WTC11 (cell line): ENCODE data around the gene LAT. TPM values are rescaled to one million over a fixed set of nuclear protein-coding genes. Genes with fewer than 3 reads are reported as not detected.

Experiments
- ATAC-seq: fragments of 200-7000 bp; cut with Tn5 transposase; 2 replicates; pipeline ENCODE4 v1.10.0; 2021; ENCODE audit warnings: mild to moderate bottlenecking, moderate library complexity
- CTCF ChIA-PET: fragments of 300-600 bp; sonication (Branson Sonifier 250); formaldehyde crosslinking; loops from one replicate; lab custom pipeline; 2021; ENCODE audit warnings: antibody characterized with exemption; lab: Charles Lee
- POLR2A ChIA-PET: fragments of 350-600 bp; sonication (Branson Sonifier 250); formaldehyde crosslinking; loops from one replicate; lab custom pipeline; 2021; ENCODE audit warnings: antibody characterized with exemption; lab: Charles Lee
- DNase-seq: peaks from one replicate; pipeline ENCODE4 v3.0.0; 2021; ENCODE audit warnings: low spot score
- H3K27ac Mint-ChIP-seq: 2 replicates; pipeline ENCODE4 v1.8.0; 2021; ENCODE audit warnings: mixed read lengths
- H3K27me3 Mint-ChIP-seq: 2 replicates; pipeline ENCODE4 v1.8.0; 2021; ENCODE audit warnings: low read depth, mild to moderate bottlenecking, moderate library complexity, mixed read lengths
- H3K36me3 Mint-ChIP-seq: 2 replicates; pipeline ENCODE4 v1.8.0; 2021; ENCODE audit warnings: mixed read lengths
- H3K4me1 Mint-ChIP-seq: 2 replicates; pipeline ENCODE4 v1.8.0; 2022; ENCODE audit warnings: mixed read lengths
- H3K4me3 Mint-ChIP-seq: 2 replicates; pipeline ENCODE4 v1.8.0; 2021; ENCODE audit warnings: mild to moderate bottlenecking, moderate library complexity, mixed read lengths
- H3K9me3 Mint-ChIP-seq: 2 replicates; pipeline ENCODE4 v1.8.0; 2021; ENCODE audit warnings: mixed read lengths
- GTF2I ChIP-seq: fragments of 250-450 bp; sonication (Bioruptor Pico); conservative IDR thresholded peaks from 2 replicates; pipeline ENCODE4 v1.4.0; 2021; ENCODE audit warnings: mild to moderate bottlenecking
- IRF2 ChIP-seq: sonication (generic); formaldehyde crosslinking; IDR thresholded peaks from 2 replicates; pipeline ENCODE4 v1.8.0; 2022; ENCODE audit warnings: low read depth, missing genetic modification reagents, borderline replicate concordance
- OVOL2 ChIP-seq: fragments of 250-450 bp; sonication (Bioruptor Pico); IDR thresholded peaks from 2 replicates; pipeline ENCODE4 v1.9.0; 2021; ENCODE audit warnings: mild to moderate bottlenecking, borderline replicate concordance
- SMAD4 ChIP-seq: sonication (generic); formaldehyde crosslinking; IDR thresholded peaks from 2 replicates; pipeline ENCODE4 v1.8.0; 2022; ENCODE audit warnings: mild to moderate bottlenecking, missing genetic modification reagents
- TCF7 ChIP-seq: sonication (generic); formaldehyde crosslinking; IDR thresholded peaks from 2 replicates; pipeline ENCODE4 v1.8.0; 2022; ENCODE audit warnings: mild to moderate bottlenecking, low read depth, missing genetic modification reagents, moderate library complexity
- ZBTB21 ChIP-seq: sonication (generic); formaldehyde crosslinking; IDR thresholded peaks from 2 replicates; pipeline ENCODE4 v1.8.1; 2023; ENCODE audit warnings: mild to moderate bottlenecking, missing genetic modification reagents, borderline replicate concordance
- ZNF138 ChIP-seq: sonication (generic); formaldehyde crosslinking; conservative IDR thresholded peaks from 2 replicates; pipeline ENCODE4 v1.8.1; 2022; ENCODE audit warnings: mild to moderate bottlenecking, moderate library complexity, missing genetic modification reagents
- ZNF396 ChIP-seq: fragments of 250-450 bp; sonication (Bioruptor Pico); IDR thresholded peaks from 2 replicates; pipeline ENCODE4 v1.8.0; 2021; ENCODE audit warnings: mild to moderate bottlenecking, moderate library complexity, borderline replicate concordance
- total RNA-seq: library from RNA; stranded (reverse); gene quantifications from 3 replicates; pipeline ENCODE4 v1.2.3, GENCODE V29; 2021
- TF ChIP-seq, protein P1 (sequence below): sonication (generic); formaldehyde crosslinking; IDR thresholded peaks from 2 replicates; pipeline ENCODE4 v1.8.0; 2022; ENCODE audit warnings: mild to moderate bottlenecking, missing genetic modification reagents
- TF ChIP-seq, protein P2 (sequence below): fragments of 250-450 bp; sonication (Bioruptor Pico); IDR thresholded peaks from 2 replicates; pipeline ENCODE4 v2.1.2; 2022; ENCODE audit warnings: mild to moderate bottlenecking, moderate library complexity
- TF ChIP-seq, protein P3 (sequence below): sonication (generic); formaldehyde crosslinking; IDR thresholded peaks from 2 replicates; pipeline ENCODE4 v1.8.1; 2022; ENCODE audit warnings: mild to moderate bottlenecking, moderate library complexity, missing genetic modification reagents
- TF ChIP-seq, protein P4 (sequence below): sonication (generic); formaldehyde crosslinking; IDR thresholded peaks from 2 replicates; pipeline ENCODE4 v1.8.1; 2023; ENCODE audit warnings: mild to moderate bottlenecking, missing genetic modification reagents, moderate library complexity
- TF ChIP-seq, protein P5 (sequence below): sonication (generic); formaldehyde crosslinking; IDR thresholded peaks from 2 replicates; pipeline ENCODE4 v1.8.0; 2023; ENCODE audit warnings: mild to moderate bottlenecking, missing genetic modification reagents
- TF ChIP-seq, protein P6 (sequence below): sonication (generic); formaldehyde crosslinking; IDR thresholded peaks from 2 replicates; pipeline ENCODE4 v1.8.0; 2023; ENCODE audit warnings: missing genetic modification reagents, mild to moderate bottlenecking, borderline replicate concordance

LAT gene
- total RNA-seq, 1 experiment from 2014 or later, result 5.6 TPM

DNA sequence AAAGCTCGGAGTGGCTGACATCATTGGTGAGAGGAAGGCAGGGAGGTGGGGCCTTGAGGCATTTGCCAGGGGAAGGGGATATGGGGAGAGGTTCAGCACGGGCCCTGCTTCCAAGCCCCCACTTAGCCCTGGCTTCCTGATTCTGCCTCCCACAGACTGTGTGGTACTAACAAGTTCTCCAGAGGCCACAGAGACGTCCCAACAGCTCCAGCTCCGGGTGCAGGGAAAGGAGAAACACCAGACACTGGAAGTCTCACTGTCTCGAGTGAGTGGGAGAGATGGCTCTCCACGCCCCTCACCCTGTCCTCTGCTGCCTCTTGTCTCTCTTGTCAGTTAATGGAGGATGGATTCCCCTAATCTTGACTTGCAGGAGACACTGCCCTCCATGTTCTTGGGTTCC, 26.0 kb upstream of the LAT start (continued):
- TF ChIP-seq, protein P1, sequence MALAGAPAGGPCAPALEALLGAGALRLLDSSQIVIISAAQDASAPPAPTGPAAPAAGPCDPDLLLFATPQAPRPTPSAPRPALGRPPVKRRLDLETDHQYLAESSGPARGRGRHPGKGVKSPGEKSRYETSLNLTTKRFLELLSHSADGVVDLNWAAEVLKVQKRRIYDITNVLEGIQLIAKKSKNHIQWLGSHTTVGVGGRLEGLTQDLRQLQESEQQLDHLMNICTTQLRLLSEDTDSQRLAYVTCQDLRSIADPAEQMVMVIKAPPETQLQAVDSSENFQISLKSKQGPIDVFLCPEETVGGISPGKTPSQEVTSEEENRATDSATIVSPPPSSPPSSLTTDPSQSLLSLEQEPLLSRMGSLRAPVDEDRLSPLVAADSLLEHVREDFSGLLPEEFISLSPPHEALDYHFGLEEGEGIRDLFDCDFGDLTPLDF (CRISPR knock-in tag), result no peak

DNA sequence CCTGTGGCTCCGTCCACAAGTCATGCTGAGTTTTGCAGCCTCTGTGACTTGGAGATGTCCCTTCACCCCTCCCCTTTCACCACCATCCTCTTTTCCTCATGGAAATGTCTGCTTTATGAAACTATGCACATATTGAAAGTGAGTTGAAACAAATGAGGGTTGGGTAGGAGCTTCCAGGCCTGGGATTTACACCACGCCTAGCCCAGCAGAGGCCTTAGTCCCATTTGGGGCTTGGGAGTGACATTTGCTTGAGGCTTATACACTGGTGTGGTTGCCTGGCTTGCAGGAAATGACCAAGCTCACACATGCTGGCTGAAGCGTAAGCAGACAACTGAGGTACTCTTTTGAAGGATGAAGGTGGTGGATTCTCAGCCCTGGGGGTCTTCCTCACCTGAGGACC, 20.8 kb upstream of the LAT start:
- POLR2A ChIA-PET, result no interaction called here
- DNase-seq, result no peak
- Mint-ChIP-seq H3K4me1 (no peaks in the 10 kb centered on the region), H3K4me3 (no peak overlapping the region), H3K27ac (no peak overlapping the region), H3K36me3 (peaks cover 49% of the 10 kb centered on the region), H3K27me3 (no peaks in the 10 kb centered on the region), H3K9me3 (no peaks in the 10 kb centered on the region)
- no peak for TF ChIP-seq TCF7 (CRISPR knock-in tag)
- TF ChIP-seq, protein P2, sequence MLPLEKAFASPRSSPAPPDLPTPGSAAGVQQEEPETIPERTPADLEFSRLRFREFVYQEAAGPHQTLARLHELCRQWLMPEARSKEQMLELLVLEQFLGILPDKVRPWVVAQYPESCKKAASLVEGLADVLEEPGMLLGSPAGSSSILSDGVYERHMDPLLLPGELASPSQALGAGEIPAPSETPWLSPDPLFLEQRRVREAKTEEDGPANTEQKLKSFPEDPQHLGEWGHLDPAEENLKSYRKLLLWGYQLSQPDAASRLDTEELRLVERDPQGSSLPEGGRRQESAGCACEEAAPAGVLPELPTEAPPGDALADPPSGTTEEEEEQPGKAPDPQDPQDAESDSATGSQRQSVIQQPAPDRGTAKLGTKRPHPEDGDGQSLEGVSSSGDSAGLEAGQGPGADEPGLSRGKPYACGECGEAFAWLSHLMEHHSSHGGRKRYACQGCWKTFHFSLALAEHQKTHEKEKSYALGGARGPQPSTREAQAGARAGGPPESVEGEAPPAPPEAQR (CRISPR knock-in tag), result no peak
- no peak for TF ChIP-seq GTF2I
- no peak for TF ChIP-seq OVOL2 (CRISPR knock-in tag)
- no peak for TF ChIP-seq IRF2 (CRISPR knock-in tag)
- TF ChIP-seq, protein P3, sequence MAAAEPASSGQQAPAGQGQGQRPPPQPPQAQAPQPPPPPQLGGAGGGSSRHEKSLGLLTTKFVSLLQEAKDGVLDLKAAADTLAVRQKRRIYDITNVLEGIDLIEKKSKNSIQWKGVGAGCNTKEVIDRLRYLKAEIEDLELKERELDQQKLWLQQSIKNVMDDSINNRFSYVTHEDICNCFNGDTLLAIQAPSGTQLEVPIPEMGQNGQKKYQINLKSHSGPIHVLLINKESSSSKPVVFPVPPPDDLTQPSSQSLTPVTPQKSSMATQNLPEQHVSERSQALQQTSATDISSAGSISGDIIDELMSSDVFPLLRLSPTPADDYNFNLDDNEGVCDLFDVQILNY (CRISPR knock-in tag), result no peak
- no peak for TF ChIP-seq ZNF138 (CRISPR knock-in tag)
- TF ChIP-seq ZBTB21 (CRISPR knock-in tag), result no peak
- TF ChIP-seq, protein P4, sequence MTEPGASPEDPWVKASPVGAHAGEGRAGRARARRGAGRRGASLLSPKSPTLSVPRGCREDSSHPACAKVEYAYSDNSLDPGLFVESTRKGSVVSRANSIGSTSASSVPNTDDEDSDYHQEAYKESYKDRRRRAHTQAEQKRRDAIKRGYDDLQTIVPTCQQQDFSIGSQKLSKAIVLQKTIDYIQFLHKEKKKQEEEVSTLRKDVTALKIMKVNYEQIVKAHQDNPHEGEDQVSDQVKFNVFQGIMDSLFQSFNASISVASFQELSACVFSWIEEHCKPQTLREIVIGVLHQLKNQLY (CRISPR knock-in tag), result no peak
- TF ChIP-seq ZNF396 (CRISPR knock-in tag), result no peak
- ATAC-seq, result no peak
- CTCF ChIA-PET, result interaction anchor here (1.6 kb wide), 1 partner anchor 10 kb away, joined by 6 read pairs; the partner anchor contains the start of gene SPNS1

DNA sequence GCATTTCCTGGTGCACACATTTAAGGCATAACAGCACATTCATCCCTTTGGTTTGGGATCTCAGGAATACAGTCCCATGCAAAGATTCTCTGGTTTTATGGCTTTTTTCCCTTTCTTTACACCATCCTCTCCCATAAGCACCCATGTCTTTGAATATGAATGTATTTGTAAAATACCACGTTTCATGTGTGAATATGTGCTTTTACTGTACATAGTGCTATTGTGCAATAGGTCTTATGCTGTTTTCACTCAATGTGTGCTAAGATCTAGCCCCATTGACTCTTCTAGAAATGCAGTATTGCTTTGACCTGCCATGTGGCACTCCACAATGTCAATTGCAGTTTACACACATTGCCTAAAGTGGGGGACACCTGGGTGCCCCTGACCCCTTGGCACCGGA, 20.4 kb upstream of the LAT start:
- Mint-ChIP-seq H3K9me3 (no peaks in the 10 kb centered on the region), H3K27me3 (no peaks in the 10 kb centered on the region), H3K4me1 (no peaks in the 10 kb centered on the region), H3K27ac (no peak overlapping the region), H3K36me3 (peaks cover 46% of the 10 kb centered on the region), H3K4me3 (no peak overlapping the region)
- ChIA-PET CTCF (no interaction called here), POLR2A (no interaction called here)
- TF ChIP-seq, protein P5, sequence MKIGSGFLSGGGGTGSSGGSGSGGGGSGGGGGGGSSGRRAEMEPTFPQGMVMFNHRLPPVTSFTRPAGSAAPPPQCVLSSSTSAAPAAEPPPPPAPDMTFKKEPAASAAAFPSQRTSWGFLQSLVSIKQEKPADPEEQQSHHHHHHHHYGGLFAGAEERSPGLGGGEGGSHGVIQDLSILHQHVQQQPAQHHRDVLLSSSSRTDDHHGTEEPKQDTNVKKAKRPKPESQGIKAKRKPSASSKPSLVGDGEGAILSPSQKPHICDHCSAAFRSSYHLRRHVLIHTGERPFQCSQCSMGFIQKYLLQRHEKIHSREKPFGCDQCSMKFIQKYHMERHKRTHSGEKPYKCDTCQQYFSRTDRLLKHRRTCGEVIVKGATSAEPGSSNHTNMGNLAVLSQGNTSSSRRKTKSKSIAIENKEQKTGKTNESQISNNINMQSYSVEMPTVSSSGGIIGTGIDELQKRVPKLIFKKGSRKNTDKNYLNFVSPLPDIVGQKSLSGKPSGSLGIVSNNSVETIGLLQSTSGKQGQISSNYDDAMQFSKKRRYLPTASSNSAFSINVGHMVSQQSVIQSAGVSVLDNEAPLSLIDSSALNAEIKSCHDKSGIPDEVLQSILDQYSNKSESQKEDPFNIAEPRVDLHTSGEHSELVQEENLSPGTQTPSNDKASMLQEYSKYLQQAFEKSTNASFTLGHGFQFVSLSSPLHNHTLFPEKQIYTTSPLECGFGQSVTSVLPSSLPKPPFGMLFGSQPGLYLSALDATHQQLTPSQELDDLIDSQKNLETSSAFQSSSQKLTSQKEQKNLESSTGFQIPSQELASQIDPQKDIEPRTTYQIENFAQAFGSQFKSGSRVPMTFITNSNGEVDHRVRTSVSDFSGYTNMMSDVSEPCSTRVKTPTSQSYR (CRISPR knock-in tag), result no peak
- TF ChIP-seq TCF7 (CRISPR knock-in tag), result no peak
- DNase-seq (no peak), ATAC-seq (no peak)

DNA sequence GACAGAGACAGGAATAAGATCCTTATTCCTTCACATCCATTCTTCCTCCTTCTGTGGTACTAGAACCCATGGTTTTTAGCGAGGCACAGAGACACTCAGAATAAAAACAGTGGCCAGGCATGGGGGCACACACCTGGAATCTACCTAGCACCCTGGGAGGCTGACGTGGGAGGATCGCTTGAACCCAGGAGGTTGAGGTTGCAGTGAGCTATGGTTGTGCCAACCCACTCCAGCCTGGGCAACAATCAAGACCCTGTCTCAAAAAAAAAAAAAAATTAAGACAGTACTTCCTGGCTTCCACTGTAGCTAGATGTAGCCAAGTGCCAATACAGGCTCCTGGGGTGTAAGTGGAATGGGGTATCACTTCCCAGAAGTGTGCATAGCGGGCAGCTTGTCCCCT, 17.7 kb upstream of the LAT start:
- Mint-ChIP-seq H3K4me3 (no peak overlapping the region), H3K27ac (no peak overlapping the region), H3K27me3 (no peaks in the 10 kb centered on the region), H3K36me3 (peaks cover 28% of the 10 kb centered on the region), H3K4me1 (no peaks in the 10 kb centered on the region), H3K9me3 (no peaks in the 10 kb centered on the region)
- TF ChIP-seq SMAD4 (CRISPR knock-in tag), result no peak
- TF ChIP-seq, protein P6, sequence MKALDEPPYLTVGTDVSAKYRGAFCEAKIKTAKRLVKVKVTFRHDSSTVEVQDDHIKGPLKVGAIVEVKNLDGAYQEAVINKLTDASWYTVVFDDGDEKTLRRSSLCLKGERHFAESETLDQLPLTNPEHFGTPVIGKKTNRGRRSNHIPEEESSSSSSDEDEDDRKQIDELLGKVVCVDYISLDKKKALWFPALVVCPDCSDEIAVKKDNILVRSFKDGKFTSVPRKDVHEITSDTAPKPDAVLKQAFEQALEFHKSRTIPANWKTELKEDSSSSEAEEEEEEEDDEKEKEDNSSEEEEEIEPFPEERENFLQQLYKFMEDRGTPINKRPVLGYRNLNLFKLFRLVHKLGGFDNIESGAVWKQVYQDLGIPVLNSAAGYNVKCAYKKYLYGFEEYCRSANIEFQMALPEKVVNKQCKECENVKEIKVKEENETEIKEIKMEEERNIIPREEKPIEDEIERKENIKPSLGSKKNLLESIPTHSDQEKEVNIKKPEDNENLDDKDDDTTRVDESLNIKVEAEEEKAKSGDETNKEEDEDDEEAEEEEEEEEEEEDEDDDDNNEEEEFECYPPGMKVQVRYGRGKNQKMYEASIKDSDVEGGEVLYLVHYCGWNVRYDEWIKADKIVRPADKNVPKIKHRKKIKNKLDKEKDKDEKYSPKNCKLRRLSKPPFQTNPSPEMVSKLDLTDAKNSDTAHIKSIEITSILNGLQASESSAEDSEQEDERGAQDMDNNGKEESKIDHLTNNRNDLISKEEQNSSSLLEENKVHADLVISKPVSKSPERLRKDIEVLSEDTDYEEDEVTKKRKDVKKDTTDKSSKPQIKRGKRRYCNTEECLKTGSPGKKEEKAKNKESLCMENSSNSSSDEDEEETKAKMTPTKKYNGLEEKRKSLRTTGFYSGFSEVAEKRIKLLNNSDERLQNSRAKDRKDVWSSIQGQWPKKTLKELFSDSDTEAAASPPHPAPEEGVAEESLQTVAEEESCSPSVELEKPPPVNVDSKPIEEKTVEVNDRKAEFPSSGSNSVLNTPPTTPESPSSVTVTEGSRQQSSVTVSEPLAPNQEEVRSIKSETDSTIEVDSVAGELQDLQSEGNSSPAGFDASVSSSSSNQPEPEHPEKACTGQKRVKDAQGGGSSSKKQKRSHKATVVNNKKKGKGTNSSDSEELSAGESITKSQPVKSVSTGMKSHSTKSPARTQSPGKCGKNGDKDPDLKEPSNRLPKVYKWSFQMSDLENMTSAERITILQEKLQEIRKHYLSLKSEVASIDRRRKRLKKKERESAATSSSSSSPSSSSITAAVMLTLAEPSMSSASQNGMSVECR (CRISPR knock-in tag), result no peak
- CTCF ChIA-PET, result interaction anchor here (1.0 kb wide), 1 partner anchor 10 kb away, joined by 3 read pairs; no protein-coding TSS in a partner anchor
- ATAC-seq, result no peak
- DNase-seq, result no peak
- POLR2A ChIA-PET, result no interaction called here
